Endothelial cell of umbilical vein (primary cell): ENCODE data around the gene TMPRSS3. TPM values are rescaled to one million over a fixed set of nuclear protein-coding genes. Genes with fewer than 3 reads are reported as not detected.

Experiments
- BruUV-seq: library from RNA; stranded (reverse); fragments of 400-500 nt; replicated peaks from 2 replicates; lab custom pipeline; 2021; lab: Mats Ljungman, UMichigan
- CTCF ChIA-PET: fragments of 300-600, 350-600 bp; sonication (Branson Sonifier 250); formaldehyde crosslinking; loops from one replicate; lab custom pipeline; 2021; ENCODE audit warnings: antibody characterized with exemption, inconsistent platforms; lab: Charles Lee
- POLR2A ChIA-PET: fragments of 300-600, 350-600 bp; sonication (Branson Sonifier 250); formaldehyde crosslinking; loops from one replicate; lab custom pipeline; 2021; ENCODE audit warnings: antibody characterized with exemption, inconsistent platforms; lab: Charles Lee
- DNase-seq: peaks from one replicate; pipeline ENCODE4 v3.0.0-alpha.2; 2011; ENCODE audit warnings: low read depth, low spot score
- FAIRE-seq: peaks from 2 replicates; lab custom pipeline; 2011; peaks lifted over from hg19 to GRCh38; lab: Jason Lieb, UNC
- H2AFZ ChIP-seq: 2 replicates; pipeline ENCODE4 v1.6.0; 2012; ENCODE audit warnings: low read depth, low read length, control low read depth, inconsistent platforms
- H3K27ac ChIP-seq: 2 replicates; pipeline ENCODE4 v1.5.1; 2011; ENCODE audit warnings: low read depth, mild to moderate bottlenecking, control low read depth, low read length, moderate library complexity; ENCODE audit not compliant: insufficient read depth
- H3K27me3 ChIP-seq, 2 experiments: 2 replicates each; pipeline versions ENCODE4 v1.6.0 to v1.6.1; 2011; ENCODE audit warnings: low read length in 2 of 2, mixed read lengths in 1 of 2; ENCODE audit not compliant: control insufficient read depth in 2 of 2, insufficient read depth in 2 of 2
- H3K36me3 ChIP-seq, 2 experiments: 2 replicates in 1 of 2; 3 replicates in 1 of 2; pipeline ENCODE4 v1.5.1; 2011; ENCODE audit warnings: low read length in 2 of 2, mild to moderate bottlenecking in 1 of 2, moderate library complexity in 1 of 2; ENCODE audit not compliant: control insufficient read depth in 2 of 2, insufficient read depth in 2 of 2; ENCODE audit errors: extremely low read depth in 1 of 2
- H3K4me1 ChIP-seq: 3 replicates; pipeline ENCODE4 v1.5.1; 2011; ENCODE audit warnings: mild to moderate bottlenecking, low read length; ENCODE audit not compliant: control insufficient read depth, insufficient read depth; ENCODE audit errors: extremely low read depth
- H3K4me2 ChIP-seq: 2 replicates; pipeline ENCODE4 v1.6.1; 2011; ENCODE audit warnings: low read length, control low read depth, mixed read lengths; ENCODE audit not compliant: insufficient read depth
- H3K4me3 ChIP-seq, 3 experiments: fragments of 200-600 bp in 1 of 3; sonication (generic), shearing (Covaris generic) in 1 of 3; replicated peaks in 1 of 3; 2 replicates each; pipeline ENCODE4 v1.5.1; 2011 to 2016; ENCODE audit warnings: control low read depth in 3 of 3, low read length in 3 of 3, mild to moderate bottlenecking in 2 of 3, inconsistent platforms in 1 of 3, low read depth in 1 of 3, moderate library complexity in 1 of 3; ENCODE audit not compliant: insufficient read depth in 1 of 3
- H3K79me2 ChIP-seq: 2 replicates; pipeline ENCODE4 v1.6.0; 2012; ENCODE audit warnings: low read length, inconsistent platforms; ENCODE audit not compliant: control insufficient read depth, insufficient read depth
- H3K9ac ChIP-seq: replicated peaks from 2 replicates; pipeline ENCODE3; 2011; ENCODE audit warnings: low read length, control low read depth; ENCODE audit not compliant: insufficient read depth; ENCODE audit errors: extremely low read depth
- H3K9me1 ChIP-seq: replicated peaks from 3 replicates; pipeline ENCODE4 v1.6.0; 2011; ENCODE audit warnings: mild to moderate bottlenecking, low read length; ENCODE audit not compliant: control insufficient read depth, insufficient read depth; ENCODE audit errors: extremely low read depth
- H3K9me3 ChIP-seq: replicated peaks from 2 replicates; pipeline ENCODE4 v1.5.1; 2012; ENCODE audit warnings: low read length, inconsistent platforms; ENCODE audit not compliant: control insufficient read depth, insufficient read depth
- H4K20me1 ChIP-seq: replicated peaks from 2 replicates; pipeline ENCODE3; 2011; ENCODE audit warnings: mild to moderate bottlenecking, low read length; ENCODE audit not compliant: control insufficient read depth, insufficient read depth; ENCODE audit errors: extremely low read depth
- CTCF ChIP-seq, 2 donors: IDR thresholded peaks; 1 replicate in 1 of 2; 2 replicates in 1 of 2; pipeline ENCODE4 v1.5.1; 2011; ENCODE audit warnings: low read length in 2 of 2, mild to moderate bottlenecking in 2 of 2, moderate library complexity in 2 of 2, control low read depth in 1 of 2, inconsistent platforms in 1 of 2, low read depth in 1 of 2; ENCODE audit not compliant: insufficient read depth in 1 of 2; ENCODE audit errors: extremely low read depth in 1 of 2
- EZH2 ChIP-seq: IDR thresholded peaks from 2 replicates; pipeline ENCODE4 v1.6.1; 2012; ENCODE audit warnings: borderline replicate concordance, low read depth, mild to moderate bottlenecking, moderate library complexity, low read length, inconsistent platforms; ENCODE audit not compliant: severe bottlenecking
- FOS ChIP-seq: IDR thresholded peaks from 2 replicates; pipeline ENCODE4 v1.6.1; 2011; ENCODE audit warnings: mild to moderate bottlenecking, low read length, moderate library complexity, borderline replicate concordance; ENCODE audit not compliant: insufficient read depth
- GATA2 ChIP-seq: IDR thresholded peaks from 2 replicates; pipeline ENCODE4 v1.7.0; 2011; ENCODE audit warnings: low read depth, mild to moderate bottlenecking, moderate library complexity, mixed read lengths, low read length; ENCODE audit not compliant: insufficient read length, insufficient read depth
- JUN ChIP-seq: IDR thresholded peaks from 2 replicates; pipeline ENCODE4 v1.6.1; 2011; ENCODE audit warnings: borderline replicate concordance, low read depth; ENCODE audit not compliant: insufficient read length, insufficient read depth
- MAX ChIP-seq: IDR thresholded peaks from 2 replicates; pipeline ENCODE4 v1.6.1; 2011; ENCODE audit not compliant: insufficient read depth, insufficient read length
- MYC ChIP-seq: IDR thresholded peaks from one replicate; pipeline ENCODE4 v1.6.1; 2011; ENCODE audit warnings: mild to moderate bottlenecking, low read depth, low read length
- POLR2A ChIP-seq: IDR thresholded peaks from 2 replicates; pipeline ENCODE4 v1.6.1; 2012; ENCODE audit warnings: low read depth, mild to moderate bottlenecking, control low read depth, low read length
- POLR2AphosphoS5 ChIP-seq: IDR thresholded peaks from 2 replicates; pipeline ENCODE4 v1.6.1; 2012; ENCODE audit warnings: low read depth, mild to moderate bottlenecking, control low read depth, low read length, moderate library complexity; ENCODE audit not compliant: insufficient read depth
- dilution Hi-C: fragments of 300-500 bp; cut with MboI; formaldehyde crosslinking; loops from one replicate; pipeline ENCODE4 v1.15.0; 2019; ENCODE audit warnings: low sequenced_read_pairs; ENCODE audit not compliant: extremely low pct_ligation_motif_present
- intact Hi-C: fragments of 100-400 bp; cut with micrococcal nuclease; formaldehyde crosslinking; loops from one replicate; pipeline ENCODE4 v1.10.0; 2022
- polyA plus RNA-seq, 4 experiments: library from polyadenylated mRNA; depleted of rRNA in 3 of 4; stranded (reverse) in 3 of 4; unstranded in 1 of 4; fragments of >200 nt; gene quantifications; 2 replicates each; pipeline versions ENCODE4 v1.2.1 to v1.2.3, GENCODE V29; 2011 to 2012; ENCODE audit warnings: missing spikeins in 1 of 4
- total RNA-seq: library from RNA; stranded (reverse); gene quantifications from 2 replicates; pipeline ENCODE4 v1.2.3, GENCODE V29; 2021

The TMPRSS3 gene
- total and polyA plus RNA-seq, 2 donors (not counting 3 experiments of a cell fraction or from before 2014, with no cell fraction given): not detected

DNA sequence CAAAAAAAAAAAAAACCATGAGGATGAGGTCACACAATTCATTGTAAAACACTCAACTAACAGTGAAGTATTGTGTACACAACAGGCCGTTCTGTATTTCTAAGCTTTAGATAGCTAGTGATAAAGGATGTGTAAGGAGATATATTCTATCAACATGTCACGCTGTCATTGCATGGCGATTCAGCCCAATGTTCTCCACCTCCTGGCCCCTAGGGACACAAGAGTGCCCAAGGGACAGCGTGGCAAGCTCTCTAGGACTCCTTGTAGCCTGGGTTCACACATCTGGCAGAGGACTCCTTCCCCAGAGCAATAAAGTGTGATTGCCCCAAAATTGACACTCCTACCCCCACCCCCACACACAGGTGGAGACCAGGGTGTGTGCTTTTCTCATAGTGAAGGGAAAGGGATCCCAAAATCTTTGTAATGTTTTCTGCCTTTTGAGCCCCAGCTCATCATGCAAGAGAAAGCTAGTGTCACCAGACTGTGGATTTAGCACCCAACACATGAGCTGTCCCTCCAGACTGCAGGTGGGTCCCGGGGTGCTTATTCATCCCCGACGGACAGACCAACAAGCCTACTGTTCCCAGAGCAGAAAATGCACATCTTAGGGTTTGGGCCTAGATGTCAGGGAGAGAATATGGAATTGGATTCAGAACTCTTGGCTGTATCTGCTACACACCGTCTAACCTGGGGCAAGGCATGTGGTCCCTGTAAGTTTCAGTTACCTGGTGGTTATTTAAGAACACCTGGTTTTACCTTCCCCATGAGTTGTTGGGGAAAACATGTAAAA lies 11.5 kb downstream of the TMPRSS3 start:
- FAIRE-seq: no peak
- Histone ChIP-seq H3K27ac (no peak overlapping the region), H3K9me3 (no peaks in the 10 kb centered on the region), H4K20me1 (no peaks in the 10 kb centered on the region), H3K4me3 (no peak overlapping the region), H3K9me1 (no peaks in the 10 kb centered on the region), H2AFZ (no peak overlapping the region), H3K9ac (no peak overlapping the region), H3K79me2 (no peaks in the 10 kb centered on the region), H3K27me3 (peaks cover 2% of the 10 kb centered on the region in 2 experiments), H3K4me1 (no peaks in the 10 kb centered on the region), H3K4me2 (no peak overlapping the region), H3K36me3 (no peaks in the 10 kb centered on the region)
- no peak for DNase-seq
- intact Hi-C loops: no loop called here
- no peak for TF ChIP-seq MAX
- no peak for TF ChIP-seq FOS
- TF ChIP-seq POLR2AphosphoS5: no peak
- TF ChIP-seq GATA2: no peak
- TF ChIP-seq POLR2A: no peak
- no peak for TF ChIP-seq JUN
- no peak for TF ChIP-seq CTCF (IDR thresholded peaks at IDR 0.05; ENCODE audit: extremely low read depth in 1 of 2, insufficient read depth in 1 of 2, low read depth in 1 of 2, low read length in 2 of 2)
- TF ChIP-seq MYC: no peak
- TF ChIP-seq EZH2: no peak
- no TSS peak for BruUV-seq
- ChIA-PET POLR2A (no interaction called here), CTCF (no interaction called here)
- dilution Hi-C loops: no loop called here
